ENCODE results near the gene HTR6.
A peak's percentile ranks its signal among the peaks of the same experiment; 100 is the strongest.

The HTR6 gene

DNA sequence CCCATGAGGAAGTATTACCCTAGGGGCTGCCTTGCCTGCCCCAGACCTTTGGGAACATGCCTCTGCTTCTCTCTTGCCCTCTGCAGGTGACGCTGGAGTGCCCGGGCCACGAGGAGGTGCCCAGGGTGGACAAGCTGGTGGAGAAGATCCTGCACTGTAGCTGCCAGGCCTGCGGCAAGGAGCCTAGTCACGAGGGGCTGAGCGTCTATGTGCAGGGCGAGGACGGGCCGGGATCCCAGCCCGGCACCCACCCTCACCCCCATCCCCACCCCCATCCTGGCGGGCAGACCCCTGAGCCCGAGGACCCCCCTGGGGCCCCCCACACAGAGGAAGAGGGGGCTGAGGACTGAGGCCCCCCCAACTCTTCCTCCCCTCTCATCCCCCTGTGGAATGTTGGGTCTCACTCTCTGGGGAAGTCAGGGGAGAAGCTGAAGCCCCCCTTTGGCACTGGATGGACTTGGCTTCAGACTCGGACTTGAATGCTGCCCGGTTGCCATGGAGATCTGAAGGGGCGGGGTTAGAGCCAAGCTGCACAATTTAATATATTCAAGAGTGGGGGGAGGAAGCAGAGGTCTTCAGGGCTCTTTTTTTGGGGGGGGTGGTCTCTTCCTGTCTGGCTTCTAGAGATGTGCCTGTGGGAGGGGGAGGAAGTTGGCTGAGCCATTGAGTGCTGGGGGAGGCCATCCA lies 7.8 kb upstream of the HTR6 start:
- DNase-seq (ENCODE audit: low spot score): no peak

DNA sequence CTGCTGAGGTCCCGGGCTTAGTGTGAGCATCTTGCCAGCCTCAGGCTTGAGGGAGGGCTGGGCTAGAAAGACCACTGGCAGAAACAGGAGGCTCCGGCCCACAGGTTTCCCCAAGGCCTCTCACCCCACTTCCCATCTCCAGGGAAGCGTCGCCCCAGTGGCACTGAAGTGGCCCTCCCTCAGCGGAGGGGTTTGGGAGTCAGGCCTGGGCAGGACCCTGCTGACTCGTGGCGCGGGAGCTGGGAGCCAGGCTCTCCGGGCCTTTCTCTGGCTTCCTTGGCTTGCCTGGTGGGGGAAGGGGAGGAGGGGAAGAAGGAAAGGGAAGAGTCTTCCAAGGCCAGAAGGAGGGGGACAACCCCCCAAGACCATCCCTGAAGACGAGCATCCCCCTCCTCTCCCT lies 7.2 kb upstream of the HTR6 start:
- no peak for DNase-seq (ENCODE audit: low spot score)

DNA sequence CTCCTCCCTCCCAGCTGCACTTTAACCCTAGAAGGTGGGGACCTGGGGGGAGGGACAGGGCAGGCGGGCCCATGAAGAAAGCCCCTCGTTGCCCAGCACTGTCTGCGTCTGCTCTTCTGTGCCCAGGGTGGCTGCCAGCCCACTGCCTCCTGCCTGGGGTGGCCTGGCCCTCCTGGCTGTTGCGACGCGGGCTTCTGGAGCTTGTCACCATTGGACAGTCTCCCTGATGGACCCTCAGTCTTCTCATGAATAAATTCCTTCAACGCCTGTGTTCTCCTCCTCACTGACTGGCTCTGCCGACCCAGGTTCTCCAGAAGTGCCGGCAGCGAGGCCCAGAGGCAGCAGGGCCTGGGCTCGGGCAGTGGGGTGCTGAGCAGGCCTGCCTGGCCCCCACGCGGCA lies 6.5 kb upstream of the HTR6 start:
- DNase-seq (ENCODE audit: low spot score): no peak

GRCh38 chr1:19661721-19662228 lies 2.9 kb upstream of the HTR6 start:
- DNase-seq (ENCODE audit: low spot score): peak; percentile 48

GRCh38 chr1:19662313-19662712 lies 2.4 kb upstream of the HTR6 start:
- DNase-seq (ENCODE audit: low spot score): no peak

DNA sequence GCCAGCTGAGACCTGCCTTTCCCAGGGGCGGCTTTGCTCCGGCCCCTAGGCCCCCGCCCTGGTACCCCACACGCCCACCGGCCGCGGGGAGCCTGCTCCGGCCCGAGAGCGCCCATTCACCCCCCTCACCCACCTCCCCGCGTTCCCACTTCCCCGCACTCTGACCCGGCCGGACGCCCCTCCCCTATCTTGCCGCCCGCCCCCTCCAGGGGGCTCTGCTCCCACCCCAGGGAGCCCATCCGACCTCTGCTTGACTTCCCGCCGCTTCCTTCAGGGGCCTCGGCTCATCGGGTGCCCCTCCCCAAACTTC lies 466 bp downstream of the HTR6 start:
- no peak for DNase-seq (ENCODE audit: low spot score)

- no peak for DNase-seq (ENCODE audit: low spot score)
Observed at GRCh38 chr1:19665496-19666465, 1.1 kb downstream of the HTR6 start.

DNA sequence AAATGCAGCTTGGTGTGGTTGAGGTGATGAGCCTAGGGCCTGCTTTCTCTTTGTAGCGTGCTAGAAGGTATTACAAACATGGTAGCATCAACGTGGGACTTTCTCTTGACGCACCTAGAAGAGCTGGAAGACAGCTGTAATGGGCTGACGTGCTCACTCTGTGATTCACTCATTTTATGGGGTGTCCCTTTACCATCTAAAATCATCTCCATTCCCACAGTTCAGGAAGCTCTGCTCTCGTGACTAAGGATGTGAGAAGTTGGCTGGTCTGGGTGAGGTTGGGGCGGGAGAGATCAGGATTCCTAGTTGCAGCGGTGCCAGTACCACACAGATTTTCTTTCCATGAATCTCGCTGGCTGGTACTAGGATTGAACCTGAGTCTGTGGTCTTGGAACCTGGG lies 4.2 kb downstream of the HTR6 start:
- DNase-seq (ENCODE audit: low spot score): no peak

- DNase-seq (ENCODE audit: low spot score): no peak
Observed at GRCh38 chr1:19670787-19671186, 6.1 kb downstream of the HTR6 start.

GRCh38 chr1:19672237-19672636 lies 7.6 kb downstream of the HTR6 start:
- DNase-seq (ENCODE audit: low spot score): no peak

DNA sequence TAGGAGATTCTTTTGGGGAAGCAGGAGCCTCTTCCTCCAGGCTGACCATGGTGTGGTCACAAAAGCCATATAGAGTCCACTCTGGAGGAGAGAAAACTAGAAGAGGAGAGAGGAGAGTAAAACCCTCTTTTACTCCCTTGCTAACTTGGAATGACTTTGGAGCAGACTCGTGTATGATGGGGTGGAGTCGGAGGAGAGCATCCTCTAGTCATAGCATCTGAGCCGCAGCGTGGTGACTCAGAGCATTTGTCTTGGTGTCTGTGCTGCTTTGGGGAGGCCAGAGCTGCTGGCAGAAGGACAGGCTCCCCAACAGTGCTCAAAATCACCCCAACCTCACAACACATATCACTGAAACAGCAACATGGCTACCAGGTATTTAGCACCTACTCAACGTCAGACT lies 11.1 kb downstream of the HTR6 start:
- DNase-seq (ENCODE audit: low spot score): no peak

DNA sequence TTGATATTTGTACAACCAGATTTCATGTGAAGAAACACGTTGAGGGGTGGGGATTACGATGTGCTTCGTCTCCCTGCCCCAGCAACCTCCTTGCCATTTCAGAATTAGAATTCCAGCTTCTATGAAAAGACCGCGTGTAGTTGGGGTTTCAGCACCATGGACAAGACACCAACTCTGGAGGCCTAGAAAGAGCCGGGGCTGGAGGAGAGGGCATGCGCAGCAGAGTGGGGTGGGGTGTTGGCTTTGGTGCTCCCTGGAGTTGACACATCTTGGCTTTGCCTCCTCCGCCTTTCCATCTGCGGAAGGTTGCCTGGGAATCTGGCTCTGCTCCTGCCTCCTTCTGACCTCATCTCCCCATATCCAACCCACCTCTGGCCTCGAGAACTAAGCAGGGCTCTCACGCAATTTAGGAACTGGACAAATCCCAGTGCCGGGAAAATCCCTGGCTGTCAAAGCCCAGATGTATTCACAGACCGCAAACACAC lies 11.8 kb downstream of the HTR6 start:
- peak; percentile 72 for DNase-seq (ENCODE audit: low spot score)

- DNase-seq (ENCODE audit: low spot score): no peak
Observed at GRCh38 chr1:19678493-19678892, 13.8 kb downstream of the HTR6 start.

- no peak for DNase-seq (ENCODE audit: low spot score)
Observed at GRCh38 chr1:19678931-19679453, 14.3 kb downstream of the HTR6 start.

- DNase-seq (ENCODE audit: low spot score): no peak
Observed at GRCh38 chr1:19679691-19680090, 15.0 kb downstream of the HTR6 start.

- no peak for DNase-seq (ENCODE audit: low spot score)
Observed at GRCh38 chr1:19680644-19681043, 16.0 kb downstream of the HTR6 start.

DNA sequence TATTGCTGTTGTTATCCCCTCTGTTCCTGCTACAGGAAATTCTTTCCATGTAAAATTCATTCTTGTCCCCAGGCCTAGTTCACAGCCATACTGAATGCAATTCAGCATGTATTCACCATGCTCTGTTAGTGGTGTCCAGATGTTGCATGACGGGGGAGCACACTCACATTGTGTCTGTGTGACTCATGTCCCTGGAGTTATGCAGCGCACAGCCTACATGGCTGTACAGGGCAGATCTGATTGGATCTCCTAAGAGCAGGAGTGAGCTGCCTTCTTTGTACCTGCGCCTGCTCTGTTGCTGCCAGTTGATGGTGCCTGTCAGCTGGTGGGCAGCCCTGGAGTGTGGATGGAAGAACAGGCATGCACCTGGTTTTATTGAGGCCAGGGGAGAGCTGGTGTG lies 17.6 kb downstream of the HTR6 start:
- peak; percentile 87 for DNase-seq (ENCODE audit: low spot score)

- DNase-seq (ENCODE audit: low spot score): no peak
Observed at GRCh38 chr1:19682901-19683300, 18.2 kb downstream of the HTR6 start.

DNA sequence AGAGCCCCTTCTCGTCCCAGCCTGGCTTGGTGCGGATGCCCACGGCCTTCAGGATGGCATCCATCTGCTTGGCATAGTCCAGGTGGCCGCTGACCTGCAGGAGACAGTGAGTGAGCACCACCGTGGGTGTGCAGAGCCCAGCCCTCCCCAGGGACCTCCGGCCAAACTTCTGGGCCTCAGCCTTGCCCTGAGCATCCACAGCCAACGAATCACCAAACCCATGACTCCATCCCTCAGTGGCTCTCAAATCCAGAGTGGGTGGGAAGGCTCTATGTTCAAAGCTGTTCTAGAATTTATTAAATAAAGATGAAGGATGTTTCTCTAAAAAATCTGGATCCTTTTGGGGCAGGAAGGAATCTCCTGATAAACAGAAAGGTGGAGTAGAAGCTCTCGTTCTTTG lies 18.7 kb downstream of the HTR6 start:
- no peak for DNase-seq (ENCODE audit: low spot score)

- no peak for DNase-seq (ENCODE audit: low spot score)
Observed at GRCh38 chr1:19684677-19685076, 20.0 kb downstream of the HTR6 start.

DNA sequence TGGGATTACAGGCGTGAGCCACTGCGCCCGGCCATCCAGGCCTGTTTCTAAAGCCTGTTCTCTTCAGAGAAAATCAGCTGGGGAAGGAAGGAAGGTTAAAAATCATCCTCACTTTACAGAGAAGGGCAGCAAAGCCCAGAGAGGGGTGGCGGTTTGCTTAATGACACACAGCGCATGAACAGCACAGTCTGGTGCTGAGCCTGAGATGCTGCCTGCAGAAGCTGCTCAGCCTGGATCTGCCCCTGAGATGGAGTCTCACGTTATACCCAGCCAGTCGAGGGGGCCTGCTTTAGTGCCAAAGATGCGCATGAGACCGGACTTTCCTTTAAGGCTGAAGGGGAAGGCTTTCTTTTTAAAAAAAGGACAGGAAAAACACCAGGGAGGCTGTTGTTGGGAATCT lies 21.3 kb downstream of the HTR6 start:
- no peak for DNase-seq (ENCODE audit: low spot score)

DNA sequence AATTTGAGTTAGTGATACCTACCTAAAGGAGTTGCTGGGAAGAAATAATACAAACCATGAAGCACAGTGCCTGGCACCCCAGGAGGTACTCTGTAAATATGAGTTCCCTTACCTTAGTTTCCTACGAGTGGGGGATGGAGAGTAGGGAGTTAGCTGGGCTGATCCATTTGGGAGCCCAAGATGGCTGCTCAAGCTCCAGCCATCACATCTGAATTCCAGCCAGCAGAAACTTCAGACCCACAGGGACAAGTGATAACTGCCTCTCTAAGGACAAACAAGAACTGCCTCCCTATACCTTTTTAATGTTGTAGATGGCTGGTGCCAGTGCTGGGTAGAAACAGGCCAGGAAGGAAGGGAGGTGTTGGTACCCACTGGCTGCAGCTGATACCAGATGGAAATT lies 22.7 kb downstream of the HTR6 start:
- no peak for DNase-seq (ENCODE audit: low spot score)
